GM12878 (cell line): ENCODE measurements around the gene SPIB. TPM values are rescaled to one million over a fixed set of nuclear protein-coding genes. Genes with fewer than 3 reads are reported as not detected.

ENCODE experiments used
- ATAC-seq: fragments of 200-7000 bp; cut with Tn5 transposase; 3 replicates; pipeline ENCODE4 v1.9.1; 2020; ENCODE audit warnings: mild to moderate bottlenecking, moderate library complexity
- BruUV-seq: library from RNA; stranded (reverse); fragments of 400-500 nt; replicated peaks from 2 replicates; lab custom pipeline; 2021; lab: Mats Ljungman, UMichigan
- CTCF ChIA-PET: fragments of 300-600 bp; sonication (Branson Sonifier 250); formaldehyde crosslinking; extraction: SDS; loops from one replicate; lab custom pipeline; 2021; ENCODE audit warnings: inconsistent platforms; lab: Yijun Ruan, JAX
- POLR2A ChIA-PET: fragments of 350-600 bp; formaldehyde crosslinking; extraction: SDS; loops from one replicate; lab custom pipeline; 2021; ENCODE audit warnings: inconsistent platforms; lab: Charles Lee
- RAD21 ChIA-PET: fragments of 300-600 bp; sonication (Branson Sonifier 250); formaldehyde crosslinking; loops from one replicate; lab custom pipeline; 2023; ENCODE audit warnings: antibody characterized with exemption; ENCODE audit not compliant: unreplicated experiment; lab: Charles Lee
- SMC1A ChIA-PET: fragments of 300-600 bp; sonication (Branson Sonifier 250); formaldehyde crosslinking; loops from one replicate; lab custom pipeline; 2023; ENCODE audit not compliant: unreplicated experiment, uncharacterized antibody; lab: Charles Lee
- DNase-seq: peaks from one replicate; pipeline ENCODE4 v3.0.0-alpha.2; 2011; ENCODE audit warnings: low read depth, low spot score
- FAIRE-seq: peaks from 3 replicates; lab custom pipeline; 2011; peaks lifted over from hg19 to GRCh38; lab: Jason Lieb, UNC
- H2AFZ ChIP-seq: 2 replicates; pipeline ENCODE4 v1.6.0; 2011; ENCODE audit warnings: low read depth, low read length, control low read depth; ENCODE audit not compliant: control insufficient read depth
- H3K27ac ChIP-seq: 2 replicates; pipeline ENCODE4 v1.5.1; 2011; ENCODE audit warnings: control low read depth; ENCODE audit not compliant: control insufficient read depth, insufficient read depth
- H3K27me3 ChIP-seq, 2 experiments: replicated peaks in 1 of 2; 2 replicates each; pipeline versions ENCODE4 v1.6.0 to v1.6.1; 2011; ENCODE audit warnings: low read length in 1 of 2; ENCODE audit not compliant: control insufficient read depth in 2 of 2, insufficient read depth in 2 of 2
- H3K36me3 ChIP-seq, 2 experiments: 2 replicates each; pipeline ENCODE4 v1.5.1; 2011; ENCODE audit warnings: low read length in 1 of 2; ENCODE audit not compliant: control insufficient read depth in 2 of 2, insufficient read depth in 2 of 2
- H3K4me1 ChIP-seq: 2 replicates; pipeline ENCODE4 v1.6.1; 2011; ENCODE audit warnings: mild to moderate bottlenecking, low read length, moderate library complexity, mixed read lengths; ENCODE audit not compliant: control insufficient read depth, insufficient read depth
- H3K4me2 ChIP-seq: 2 replicates; pipeline ENCODE4 v1.6.0; 2011; ENCODE audit warnings: control low read depth; ENCODE audit not compliant: control insufficient read depth, insufficient read depth
- H3K4me3 ChIP-seq: fragments of 200-600 bp; sonication (generic); 2 replicates; pipeline ENCODE4 v1.5.1; 2016
- H3K79me2 ChIP-seq: 2 replicates; pipeline ENCODE4 v1.6.0; 2011; ENCODE audit warnings: low read length; ENCODE audit not compliant: control insufficient read depth, insufficient read depth
- H3K9ac ChIP-seq: 2 replicates; pipeline ENCODE4 v1.8.0; 2011; ENCODE audit warnings: low read length, control low read depth, mixed read lengths; ENCODE audit not compliant: control insufficient read depth, insufficient read depth
- H3K9me3 ChIP-seq: replicated peaks from 3 replicates; pipeline ENCODE4 v1.5.1; 2011; ENCODE audit warnings: mild to moderate bottlenecking, low read length; ENCODE audit not compliant: control insufficient read depth, insufficient read depth
- H4K20me1 ChIP-seq: 2 replicates; pipeline ENCODE4 v1.6.0; 2011; ENCODE audit not compliant: control insufficient read depth, insufficient read depth
- BMI1 ChIP-seq: fragments of 450-650 bp; IDR thresholded peaks from 2 replicates; pipeline ENCODE4 v1.6.1; 2016; ENCODE audit warnings: mild to moderate bottlenecking, moderate library complexity, borderline replicate concordance
- POLR2AphosphoS5 ChIP-seq: IDR thresholded peaks from 2 replicates; pipeline ENCODE4 v1.6.1; 2011; ENCODE audit warnings: mild to moderate bottlenecking, low read length, inconsistent platforms
- WGBS: methylation state at CpG from one replicate; pipeline ENCODE4 v1.1.6; 2016; ENCODE audit warnings: low lambda C conversion rate; ENCODE audit not compliant: insufficient replicate concordance, insufficient coverage; ENCODE audit errors: missing lambda C conversion rate; 5-methylcytosine and 5-hydroxymethylcytosine counted together
- in situ Hi-C: fragments of 300-500 bp; cut with MboI; formaldehyde crosslinking; loops from 9 replicates; pipeline ENCODE4 v1.14.3; 2018; ENCODE audit warnings: mixed read lengths
- intact Hi-C: fragments of 100-400 bp; cut with micrococcal nuclease; formaldehyde crosslinking; loops from one replicate; pipeline ENCODE4 v1.14.2; 2022; ENCODE audit not compliant: unreplicated experiment
- polyA plus RNA-seq, 11 experiments: library from polyadenylated mRNA; depleted of rRNA in 4 of 11; unstranded in 6 of 11; stranded (reverse) in 5 of 11; fragments of >200 nt; fragmentation: Nextera tagmentation in 4 of 11; fragmentation: Illumina TruSeq in 1 of 11; extraction: Ambion mirVana in 4 of 11; extraction: Trizol in 1 of 11; gene quantifications; 1 replicate in 1 of 11; 2 replicates in 10 of 11; pipeline versions ENCODE4 v1.2.1 to v1.2.3, GENCODE V29; 2011 to 2016; ENCODE audit warnings: inconsistent platforms in 2 of 11, missing spikeins in 2 of 11, low read depth in 1 of 11
- total RNA-seq, 4 experiments: library from RNA; depleted of rRNA in 3 of 4; stranded (reverse); fragments of >200 nt in 3 of 4; fragmentation: Illumina TruSeq in 1 of 4; extraction: Trizol in 1 of 4; gene quantifications; 2 replicates each; pipeline versions ENCODE4 v1.2.1 to v1.2.3, GENCODE V29; 2013 to 2021
- TF ChIP-seq, protein P1 (sequence below): fragments of 450-650 bp; IDR thresholded peaks from 2 replicates; pipeline ENCODE4 v1.6.1; 2016; ENCODE audit warnings: mild to moderate bottlenecking
- TF ChIP-seq, protein P2 (sequence below): IDR thresholded peaks from 2 replicates; pipeline ENCODE4 v1.6.1; 2012; ENCODE audit warnings: low read length, inconsistent platforms

Gene SPIB
- total and polyA plus RNA-seq, 10 of the 15 experiments (the other 5 are each of a cell fraction or from before 2014, with no cell fraction given): 3.5 to 123 (median 56.0) TPM

DNA sequence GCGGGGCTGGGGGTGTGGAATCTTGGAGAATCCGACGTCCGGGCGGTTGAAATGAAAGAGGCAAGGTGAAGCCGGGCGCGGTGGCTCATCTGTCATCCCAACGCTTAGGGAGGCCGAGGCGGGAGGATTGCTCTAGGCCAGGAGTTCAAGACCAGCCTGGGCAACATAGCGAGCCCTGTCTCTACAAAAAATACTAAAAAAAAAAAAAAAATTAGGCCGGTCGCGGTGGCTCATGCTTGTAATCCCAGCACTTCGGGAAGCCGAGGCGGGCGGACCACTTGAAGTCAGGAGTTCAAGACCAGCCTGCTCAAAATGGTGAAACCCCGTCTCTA lies 58.1 kb downstream of the SPIB start:
- in situ Hi-C loops: no loop called here
- ChIA-PET POLR2A (interaction anchor here (0.7 kb wide), 1 partner anchor 120 kb away, joined by 3 read pairs; no protein-coding TSS in a partner anchor), CTCF (no interaction called here), SMC1A (no interaction called here), RAD21 (no interaction called here)
- Histone ChIP-seq H3K79me2 (peaks cover 22% of the 10 kb centered on the region), H2AFZ (peak overlapping the region; percentile 82; the same call in 1 of the 2 replicates), H3K9ac (peak overlapping the region; percentile 69), H3K4me3 (peak overlapping the region; percentile 90), H3K9me3 (peaks cover 6% of the 10 kb centered on the region; the same call in 2 of the 3 replicates), H4K20me1 (no peaks in the 10 kb centered on the region), H3K27ac (peak overlapping the region; percentile 60; the same call in 1 of the 2 replicates), H3K4me1 (no peaks in the 10 kb centered on the region), H3K4me2 (peak overlapping the region; percentile 12; the same call in 1 of the 2 replicates), H3K36me3 (peaks cover 9 to 18% of the 10 kb centered on the region in 2 experiments; a peak in 2 of 4 replicates), H3K27me3 (no peaks in the 10 kb centered on the region)
- FAIRE-seq (no peak), ATAC-seq (no peak), DNase-seq (no peak)
- no peak for TF ChIP-seq BMI1
- TF ChIP-seq, protein P1, sequence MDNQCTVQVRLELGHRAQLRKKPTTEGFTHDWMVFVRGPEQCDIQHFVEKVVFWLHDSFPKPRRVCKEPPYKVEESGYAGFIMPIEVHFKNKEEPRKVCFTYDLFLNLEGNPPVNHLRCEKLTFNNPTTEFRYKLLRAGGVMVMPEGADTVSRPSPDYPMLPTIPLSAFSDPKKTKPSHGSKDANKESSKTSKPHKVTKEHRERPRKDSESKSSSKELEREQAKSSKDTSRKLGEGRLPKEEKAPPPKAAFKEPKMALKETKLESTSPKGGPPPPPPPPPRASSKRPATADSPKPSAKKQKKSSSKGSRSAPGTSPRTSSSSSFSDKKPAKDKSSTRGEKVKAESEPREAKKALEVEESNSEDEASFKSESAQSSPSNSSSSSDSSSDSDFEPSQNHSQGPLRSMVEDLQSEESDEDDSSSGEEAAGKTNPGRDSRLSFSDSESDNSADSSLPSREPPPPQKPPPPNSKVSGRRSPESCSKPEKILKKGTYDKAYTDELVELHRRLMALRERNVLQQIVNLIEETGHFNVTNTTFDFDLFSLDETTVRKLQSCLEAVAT: peak; percentile 81
- intact Hi-C loops: no loop called here
- WGBS: 9% methylated on average over 20 of the region's 20 CpGs
- TSS peak; percentile 78 for BruUV-seq

DNA sequence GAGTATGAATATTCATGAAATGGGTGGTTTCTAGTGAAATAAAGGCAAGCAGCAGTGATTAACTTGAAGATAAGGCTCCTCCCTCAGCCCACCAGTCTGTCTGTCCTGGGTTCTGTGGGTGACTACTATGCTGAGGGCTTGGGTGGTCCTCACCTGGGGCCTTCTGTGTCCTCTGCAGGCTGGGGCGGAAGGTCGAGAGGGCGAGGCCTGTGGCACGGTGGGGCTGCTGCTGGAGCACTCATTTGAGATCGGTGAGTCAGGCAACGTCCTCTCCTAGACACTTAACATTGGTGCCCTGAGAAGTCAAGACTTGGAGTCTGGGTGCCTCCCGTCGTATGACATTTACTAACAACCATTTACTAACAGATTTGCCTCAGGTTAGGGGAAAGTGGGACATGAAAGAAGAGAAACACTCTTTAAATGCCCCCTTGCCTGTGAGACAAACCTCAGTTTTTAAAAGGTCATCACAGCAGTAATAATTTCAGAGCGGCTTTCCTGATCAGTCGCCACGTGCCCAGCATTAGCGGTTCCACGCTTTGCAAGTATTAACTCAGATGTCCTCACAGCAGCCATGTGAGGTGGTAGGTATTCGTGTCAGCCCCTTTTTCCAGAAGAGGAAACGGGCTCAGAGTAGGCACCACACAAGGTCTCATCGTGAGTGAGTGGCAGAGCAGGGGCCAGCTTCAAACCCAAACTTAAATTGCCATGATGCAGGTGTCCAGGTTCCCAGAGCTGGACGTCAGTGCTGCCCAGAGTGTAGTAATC lies 59.2 kb downstream of the SPIB start:
- H2AFZ ChIP-seq: no peak overlapping the region
- H3K36me3 ChIP-seq: peaks cover 9 to 21% of the 10 kb centered on the region in 2 experiments; a peak in 3 of 4 replicates
- H3K9ac ChIP-seq: no peak overlapping the region
- peaks cover 6% of the 10 kb centered on the region; the same call in 2 of the 3 replicates for H3K9me3 ChIP-seq
- SMC1A ChIA-PET: no interaction called here
- RAD21 ChIA-PET: no interaction called here
- intact Hi-C loops (no loop called here), in situ Hi-C loops (no loop called here)
- POLR2A ChIA-PET: no interaction called here
- no peak for DNase-seq
- WGBS: 98% methylated on average over 17 of the region's 17 CpGs
- TF ChIP-seq POLR2AphosphoS5: 0 out of 2 replicates have a peak, but pooled peaks have one; percentile 16
- TF ChIP-seq, protein P2, sequence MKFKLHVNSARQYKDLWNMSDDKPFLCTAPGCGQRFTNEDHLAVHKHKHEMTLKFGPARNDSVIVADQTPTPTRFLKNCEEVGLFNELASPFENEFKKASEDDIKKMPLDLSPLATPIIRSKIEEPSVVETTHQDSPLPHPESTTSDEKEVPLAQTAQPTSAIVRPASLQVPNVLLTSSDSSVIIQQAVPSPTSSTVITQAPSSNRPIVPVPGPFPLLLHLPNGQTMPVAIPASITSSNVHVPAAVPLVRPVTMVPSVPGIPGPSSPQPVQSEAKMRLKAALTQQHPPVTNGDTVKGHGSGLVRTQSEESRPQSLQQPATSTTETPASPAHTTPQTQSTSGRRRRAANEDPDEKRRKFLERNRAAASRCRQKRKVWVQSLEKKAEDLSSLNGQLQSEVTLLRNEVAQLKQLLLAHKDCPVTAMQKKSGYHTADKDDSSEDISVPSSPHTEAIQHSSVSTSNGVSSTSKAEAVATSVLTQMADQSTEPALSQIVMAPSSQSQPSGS: no peak
- no peak for ATAC-seq
- H3K4me3 ChIP-seq: peak overlapping the region; percentile 90
- BruUV-seq: no TSS peak
- no peak overlapping the region for H3K27ac ChIP-seq
- H3K79me2 ChIP-seq: peaks cover 22% of the 10 kb centered on the region
- FAIRE-seq: no peak
- no peaks in the 10 kb centered on the region for H3K4me1 ChIP-seq
- no peaks in the 10 kb centered on the region for H3K27me3 ChIP-seq
- H4K20me1 ChIP-seq: no peaks in the 10 kb centered on the region
- peak overlapping the region; percentile 56 for H3K4me2 ChIP-seq
- CTCF ChIA-PET: interaction anchor here (1.1 to 1.8 kb wide), 2 partner anchors 17 to 78 kb away, joined by 3 to 6 read pairs; no protein-coding TSS in a partner anchor
